Liver (tissue), 9 donors: ENCODE data around the gene ARIH2. TPM values are rescaled to one million over a fixed set of nuclear protein-coding genes. Genes with fewer than 3 reads are reported as not detected.

Experiments used
- DNase-seq: peaks from one replicate; pipeline ENCODE4 v3.0.0-alpha.2; 2017; ENCODE audit warnings: low spot score
- H3K27ac ChIP-seq, 2 donors: one replicate each; pipeline ENCODE4 v1.7.0; 2013; ENCODE audit warnings: inconsistent platforms in 2 of 2, low read length in 2 of 2, control low read depth in 1 of 2, low read depth in 1 of 2, mild to moderate bottlenecking in 1 of 2
- H3K27me3 ChIP-seq, 4 donors: one replicate each; pipeline versions ENCODE4 v1.6.1 to v1.7.0; 2013; ENCODE audit warnings: low read length in 3 of 4, inconsistent platforms in 1 of 4, mild to moderate bottlenecking in 1 of 4, moderate library complexity in 1 of 4; ENCODE audit not compliant: control insufficient read depth in 4 of 4, insufficient read depth in 4 of 4
- H3K36me3 ChIP-seq, 4 donors: one replicate each; pipeline versions ENCODE4 v1.6.1 to v1.7.0; 2013; ENCODE audit warnings: low read length in 3 of 4, mild to moderate bottlenecking in 3 of 4, low read depth in 1 of 4, moderate library complexity in 1 of 4; ENCODE audit not compliant: control insufficient read depth in 4 of 4, insufficient read depth in 3 of 4
- H3K4me1 ChIP-seq, 4 donors: one replicate each; pipeline versions ENCODE4 v1.6.1 to v1.7.0; 2013; ENCODE audit warnings: low read length in 3 of 4, mild to moderate bottlenecking in 3 of 4, moderate library complexity in 1 of 4; ENCODE audit not compliant: control insufficient read depth in 4 of 4, insufficient read depth in 4 of 4
- H3K4me3 ChIP-seq, 3 donors: one replicate each; pipeline versions ENCODE4 v1.6.1 to v1.7.0; 2013; ENCODE audit warnings: low read length in 3 of 3, control low read depth in 1 of 3, low read depth in 1 of 3, mild to moderate bottlenecking in 1 of 3
- H3K9ac ChIP-seq, 2 donors: one replicate each; pipeline ENCODE4 v1.7.0; 2013; ENCODE audit warnings: low read length in 2 of 2, mild to moderate bottlenecking in 2 of 2, moderate library complexity in 2 of 2, control low read depth in 1 of 2, low read depth in 1 of 2
- H3K9me3 ChIP-seq, 4 donors: one replicate each; pipeline versions ENCODE4 v1.6.1 to v1.7.0; 2013; ENCODE audit warnings: low read length in 3 of 4; ENCODE audit not compliant: control insufficient read depth in 4 of 4
- ATF3 ChIP-seq: IDR thresholded peaks from 2 replicates; pipeline ENCODE4 v1.6.1; 2016; ENCODE audit warnings: antibody characterized with exemption
- CTCF ChIP-seq: fragments of 150-350 bp; IDR thresholded peaks from 2 replicates; pipeline ENCODE4 v1.5.1; 2017; ENCODE audit warnings: improper control_type of control experiment, low read depth, low read length; ENCODE audit not compliant: missing input control
- EGR1 ChIP-seq, 2 donors: IDR thresholded peaks; 2 replicates each; pipeline ENCODE4 v1.6.1; 2016 to 2018; ENCODE audit warnings: antibody characterized with exemption in 2 of 2, low read depth in 2 of 2
- FOXA1 ChIP-seq: IDR thresholded peaks from 2 replicates; pipeline ENCODE4 v1.6.1; 2016; ENCODE audit warnings: antibody characterized with exemption
- FOXA2 ChIP-seq: IDR thresholded peaks from 2 replicates; pipeline ENCODE4 v1.6.1; 2016; ENCODE audit warnings: antibody characterized with exemption
- GABPA ChIP-seq, 2 donors: IDR thresholded peaks in 1 of 2; conservative IDR thresholded peaks in 1 of 2; 2 replicates each; pipeline ENCODE4 v1.6.1; 2016; ENCODE audit warnings: antibody characterized with exemption in 2 of 2, mild to moderate bottlenecking in 1 of 2, moderate library complexity in 1 of 2
- HNF4A ChIP-seq, 2 donors: conservative IDR thresholded peaks; 2 replicates each; pipeline ENCODE4 v1.6.1; 2016; ENCODE audit warnings: antibody characterized with exemption in 2 of 2, mild to moderate bottlenecking in 2 of 2
- HNF4G ChIP-seq: IDR thresholded peaks from 2 replicates; pipeline ENCODE4 v1.6.1; 2016; ENCODE audit warnings: antibody characterized with exemption
- JUND ChIP-seq, 2 donors: IDR thresholded peaks; 2 replicates each; pipeline ENCODE4 v1.6.1; 2016; ENCODE audit warnings: antibody characterized with exemption in 2 of 2
- MAX ChIP-seq: IDR thresholded peaks from 2 replicates; pipeline ENCODE4 v1.6.1; 2016; ENCODE audit warnings: antibody characterized with exemption
- NR2F2 ChIP-seq: IDR thresholded peaks from 2 replicates; pipeline ENCODE4 v1.6.1; 2016; ENCODE audit warnings: antibody characterized with exemption
- RAD21 ChIP-seq, 2 donors: IDR thresholded peaks; 2 replicates each; pipeline ENCODE4 v1.6.1; 2016; ENCODE audit warnings: antibody characterized with exemption in 2 of 2, mild to moderate bottlenecking in 2 of 2
- REST ChIP-seq: IDR thresholded peaks from 2 replicates; pipeline ENCODE4 v1.6.1; 2016; ENCODE audit warnings: antibody characterized with exemption, mild to moderate bottlenecking
- RXRA ChIP-seq, 2 donors: IDR thresholded peaks; 2 replicates each; pipeline ENCODE4 v1.6.1; 2017 to 2018; ENCODE audit warnings: antibody characterized with exemption in 2 of 2, mild to moderate bottlenecking in 1 of 2
- SP1 ChIP-seq: IDR thresholded peaks from 2 replicates; pipeline ENCODE4 v1.6.1; 2018; ENCODE audit warnings: antibody characterized with exemption, mild to moderate bottlenecking
- TAF1 ChIP-seq: conservative IDR thresholded peaks from 2 replicates; pipeline ENCODE4 v1.6.1; 2016; ENCODE audit warnings: antibody characterized with exemption, mild to moderate bottlenecking
- YY1 ChIP-seq: IDR thresholded peaks from 2 replicates; pipeline ENCODE4 v1.6.1; 2016; ENCODE audit warnings: antibody characterized with exemption, mild to moderate bottlenecking
- ZBTB33 ChIP-seq: IDR thresholded peaks from 2 replicates; pipeline ENCODE4 v1.6.1; 2016; ENCODE audit warnings: antibody characterized with exemption
- WGBS: extraction: QIAGEN DNeasy Blood & Tissue Kit; methylation state at CpG from one replicate; pipeline ENCODE4 v1.1.7; 2013; 5-methylcytosine and 5-hydroxymethylcytosine counted together
- polyA plus RNA-seq, 2 donors: library from polyadenylated mRNA; stranded (reverse) in 1 of 2; unstranded in 1 of 2; fragments of 200-250 nt in 1 of 2; fragments of >200 nt in 1 of 2; fragmentation: Nextera tagmentation in 1 of 2; extraction: Ambion mirVana in 1 of 2; gene quantifications; one replicate each; pipeline versions ENCODE4 v1.2.1 to v1.2.3, GENCODE V29; 2013 to 2015
- total RNA-seq, 2 donors: library from RNA; depleted of rRNA; stranded (reverse); fragments of >200 nt; gene quantifications; one replicate each; pipeline ENCODE4 v1.2.3, GENCODE V29; 2014
- donor health status: healthy.
- donor health status: healthy.
- donor health status: healthy.
- donor health status: healthy.
- donor health status: healthy.

The ARIH2 gene
- total and polyA plus RNA-seq, 4 donors = 24.8 to 63.5 (median 31.0) TPM

- TF ChIP-seq ZBTB33 (no peak), REST (no peak), HNF4G (peak; percentile 67), CTCF (no peak), SP1 (peak; percentile 55), ATF3 (no peak), RXRA (IDR thresholded peaks at IDR 0.05) (peak; percentile 59 to 75), TAF1 (no peak), RAD21 (IDR thresholded peaks at IDR 0.05) (no peak), YY1 (no peak), JUND (IDR thresholded peaks at IDR 0.05) (no peak), GABPA (IDR thresholded peaks at IDR 0.05 in 1 of 2, conservative IDR thresholded peaks at IDR 0.05 in 1 of 2) (no peak), MAX (no peak), NR2F2 (peak; percentile 25), FOXA2 (no peak), EGR1 (IDR thresholded peaks at IDR 0.05; ENCODE audit: low read depth in 2 of 2) (no peak), HNF4A (conservative IDR thresholded peaks at IDR 0.05) (peak; percentile 80 to 93), FOXA1 (no peak)
Observed at GRCh38 chr3:48881652-48882114, 37.0 kb upstream of the ARIH2 start.

More at GRCh38 chr3:48881652-48882114, 37.0 kb upstream of the ARIH2 start:
- Histone ChIP-seq H3K4me3 (no peak overlapping the region), H3K27ac (peak overlapping the region; percentile 49 to 67), H3K27me3 (no peaks in the 10 kb centered on the region), H3K9ac (no peak overlapping the region), H3K9me3 (no peaks in the 10 kb centered on the region), H3K36me3 (peaks cover 17 to 22% (median 18%) of the 10 kb centered on the region in 4 donors), H3K4me1 (peaks cover 6 to 21% (median 16%) of the 10 kb centered on the region in 4 donors)
- 63% methylated on average over 5 of the region's 5 CpGs for WGBS
- DNase-seq = no peak
